Panc1 (cell line): ENCODE measurements around the gene MACROD2. TPM values are rescaled to one million over a fixed set of nuclear protein-coding genes. Genes with fewer than 3 reads are reported as not detected.

Experiments used
- ATAC-seq: fragments of 200-7000 bp; cut with Tn5 transposase; 2 replicates; pipeline ENCODE4 v1.9.1; 2020; ENCODE audit warnings: mild to moderate bottlenecking, moderate library complexity
- BruUV-seq: library from RNA; stranded (reverse); fragments of 400-500 nt; replicated peaks from 2 replicates; lab custom pipeline; 2021; lab: Mats Ljungman, UMichigan
- CTCF ChIA-PET: fragments of 300-600 bp; sonication (Branson Sonifier 250); formaldehyde crosslinking; loops from one replicate; lab custom pipeline; 2022; ENCODE audit warnings: antibody characterized with exemption; lab: Charles Lee
- POLR2A ChIA-PET: fragments of 300-600 bp; sonication (Branson Sonifier 250); formaldehyde crosslinking; loops from one replicate; lab custom pipeline; 2022; ENCODE audit warnings: antibody characterized with exemption; lab: Charles Lee
- DNase-seq: peaks from one replicate; pipeline ENCODE4 v3.0.0-alpha.2; 2010; ENCODE audit warnings: low read depth, low spot score
- H3K27ac ChIP-seq: 2 replicates; pipeline ENCODE4 v1.5.1; 2011; ENCODE audit warnings: mild to moderate bottlenecking, low read length, inconsistent platforms
- H3K27me3 ChIP-seq: fragments of 200-500 bp; sonication (Bioruptor generic); 2 replicates; pipeline ENCODE4 v1.6.0; 2014; ENCODE audit warnings: low read length, inconsistent platforms; ENCODE audit not compliant: control insufficient read depth, insufficient read depth
- H3K36me3 ChIP-seq: fragments of 200-500 bp; sonication (Bioruptor generic); 2 replicates; pipeline ENCODE4 v1.5.1; 2014; ENCODE audit warnings: inconsistent platforms, mild to moderate bottlenecking, low read length, moderate library complexity; ENCODE audit not compliant: control insufficient read depth, insufficient read depth
- H3K4me1 ChIP-seq: 2 replicates; pipeline ENCODE4 v1.5.1; 2011; ENCODE audit warnings: inconsistent platforms, mild to moderate bottlenecking, low read length, moderate library complexity; ENCODE audit not compliant: control insufficient read depth, insufficient read depth
- H3K4me3 ChIP-seq, 2 experiments: 2 replicates each; pipeline ENCODE4 v1.5.1; 2011 to 2012; ENCODE audit warnings: low read depth in 2 of 2, low read length in 2 of 2, mild to moderate bottlenecking in 2 of 2, inconsistent platforms in 1 of 2, moderate library complexity in 1 of 2
- H3K9me3 ChIP-seq: fragments of 200-500 bp; sonication (Bioruptor generic); 2 replicates; pipeline ENCODE4 v1.5.1; 2014; ENCODE audit warnings: low read depth, mild to moderate bottlenecking, inconsistent platforms, low read length, moderate library complexity; ENCODE audit not compliant: control insufficient read depth, insufficient read depth
- CTCF ChIP-seq: fragments of 450-650 bp; IDR thresholded peaks from 2 replicates; pipeline ENCODE4 v1.5.1; 2017; ENCODE audit warnings: mild to moderate bottlenecking
- POLR2AphosphoS5 ChIP-seq: IDR thresholded peaks from 2 replicates; pipeline ENCODE4 v1.6.1; 2012; ENCODE audit warnings: mild to moderate bottlenecking, low read depth, low read length, moderate library complexity
- REST ChIP-seq, 2 experiments: IDR thresholded peaks; 2 replicates each; pipeline ENCODE4 v1.6.1; 2011 to 2012; ENCODE audit warnings: low read depth in 2 of 2, control low read depth in 1 of 2, low read length in 1 of 2, mild to moderate bottlenecking in 1 of 2, moderate library complexity in 1 of 2; ENCODE audit not compliant: insufficient read depth in 1 of 2
- SIN3A ChIP-seq: IDR thresholded peaks from 2 replicates; pipeline ENCODE4 v1.6.1; 2012; ENCODE audit warnings: low read depth, mild to moderate bottlenecking, low read length, moderate library complexity, borderline replicate concordance; ENCODE audit not compliant: insufficient read depth
- TCF7L2 ChIP-seq: IDR thresholded peaks from 2 replicates; pipeline ENCODE4 v1.6.1; 2011; ENCODE audit warnings: mild to moderate bottlenecking, low read depth, low read length, inconsistent platforms
- in situ Hi-C: cut with HindIII; loops from 2 replicates; pipeline ENCODE4 v1.10.0; 2016; ENCODE audit warnings: low sequenced_read_pairs, low pct_unique_long_range_greater_than_20kb
- intact Hi-C: fragments of 100-400 bp; cut with micrococcal nuclease; formaldehyde crosslinking; loops from one replicate; pipeline ENCODE4 v1.10.0; 2022; ENCODE audit not compliant: unreplicated experiment
- total RNA-seq: library from RNA; stranded (reverse); gene quantifications from one replicate; pipeline ENCODE4 v1.2.1, GENCODE V29; 2021; ENCODE audit not compliant: unreplicated experiment

MACROD2 gene
- total RNA-seq, 1 experiment from 2014 or later: 1.2 TPM

- ATAC-seq (no peak), DNase-seq (no peak)
- ChIA-PET CTCF (no interaction called here), POLR2A (no interaction called here)
- no peaks in the 10 kb centered on the region for H3K27me3 ChIP-seq
- no peaks in the 10 kb centered on the region for H3K36me3 ChIP-seq
- no peak overlapping the region for H3K27ac ChIP-seq
- in situ Hi-C loops: no loop called here
- no peaks in the 10 kb centered on the region for H3K9me3 ChIP-seq
- no peak for TF ChIP-seq CTCF
- no peak for TF ChIP-seq TCF7L2
- no peak for TF ChIP-seq POLR2AphosphoS5
- no peak for TF ChIP-seq REST (IDR thresholded peaks at IDR 0.05; ENCODE audit: insufficient read depth in 1 of 2, low read depth in 2 of 2, low read length in 1 of 2)
- TF ChIP-seq SIN3A: no peak
- BruUV-seq: no TSS peak
- intact Hi-C loops: no loop called here
- no peaks in the 10 kb centered on the region for H3K4me1 ChIP-seq
- no peak overlapping the region for H3K4me3 ChIP-seq
Observed at GRCh38 chr20:14232650-14233049, 237.3 kb downstream of the MACROD2 start.

- no peak for ATAC-seq
- no TSS peak for BruUV-seq
- TF ChIP-seq CTCF (no peak), REST (IDR thresholded peaks at IDR 0.05; ENCODE audit: insufficient read depth in 1 of 2, low read depth in 2 of 2, low read length in 1 of 2) (no peak), POLR2AphosphoS5 (no peak), SIN3A (no peak), TCF7L2 (no peak)
- POLR2A ChIA-PET: no interaction called here
- Histone ChIP-seq H3K27ac (no peak overlapping the region), H3K4me3 (no peak overlapping the region), H3K9me3 (no peaks in the 10 kb centered on the region), H3K4me1 (no peaks in the 10 kb centered on the region), H3K27me3 (no peaks in the 10 kb centered on the region), H3K36me3 (no peaks in the 10 kb centered on the region)
- in situ Hi-C loops (no loop called here), intact Hi-C loops (no loop called here)
- CTCF ChIA-PET: no interaction called here
- no peak for DNase-seq
Observed at GRCh38 chr20:14234666-14235295, 239.5 kb downstream of the MACROD2 start.
